ENCODE results near the gene FRAS1.
"Not testable (repeated sequence)": the region's sequence is repeated elsewhere in the genome, so short reads cannot be mapped to it uniquely, and the experiment has no call there.

The FRAS1 gene, protein sequence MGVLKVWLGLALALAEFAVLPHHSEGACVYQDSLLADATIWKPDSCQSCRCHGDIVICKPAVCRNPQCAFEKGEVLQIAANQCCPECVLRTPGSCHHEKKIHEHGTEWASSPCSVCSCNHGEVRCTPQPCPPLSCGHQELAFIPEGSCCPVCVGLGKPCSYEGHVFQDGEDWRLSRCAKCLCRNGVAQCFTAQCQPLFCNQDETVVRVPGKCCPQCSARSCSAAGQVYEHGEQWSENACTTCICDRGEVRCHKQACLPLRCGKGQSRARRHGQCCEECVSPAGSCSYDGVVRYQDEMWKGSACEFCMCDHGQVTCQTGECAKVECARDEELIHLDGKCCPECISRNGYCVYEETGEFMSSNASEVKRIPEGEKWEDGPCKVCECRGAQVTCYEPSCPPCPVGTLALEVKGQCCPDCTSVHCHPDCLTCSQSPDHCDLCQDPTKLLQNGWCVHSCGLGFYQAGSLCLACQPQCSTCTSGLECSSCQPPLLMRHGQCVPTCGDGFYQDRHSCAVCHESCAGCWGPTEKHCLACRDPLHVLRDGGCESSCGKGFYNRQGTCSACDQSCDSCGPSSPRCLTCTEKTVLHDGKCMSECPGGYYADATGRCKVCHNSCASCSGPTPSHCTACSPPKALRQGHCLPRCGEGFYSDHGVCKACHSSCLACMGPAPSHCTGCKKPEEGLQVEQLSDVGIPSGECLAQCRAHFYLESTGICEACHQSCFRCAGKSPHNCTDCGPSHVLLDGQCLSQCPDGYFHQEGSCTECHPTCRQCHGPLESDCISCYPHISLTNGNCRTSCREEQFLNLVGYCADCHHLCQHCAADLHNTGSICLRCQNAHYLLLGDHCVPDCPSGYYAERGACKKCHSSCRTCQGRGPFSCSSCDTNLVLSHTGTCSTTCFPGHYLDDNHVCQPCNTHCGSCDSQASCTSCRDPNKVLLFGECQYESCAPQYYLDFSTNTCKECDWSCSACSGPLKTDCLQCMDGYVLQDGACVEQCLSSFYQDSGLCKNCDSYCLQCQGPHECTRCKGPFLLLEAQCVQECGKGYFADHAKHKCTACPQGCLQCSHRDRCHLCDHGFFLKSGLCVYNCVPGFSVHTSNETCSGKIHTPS (N-terminal part only)

DNA sequence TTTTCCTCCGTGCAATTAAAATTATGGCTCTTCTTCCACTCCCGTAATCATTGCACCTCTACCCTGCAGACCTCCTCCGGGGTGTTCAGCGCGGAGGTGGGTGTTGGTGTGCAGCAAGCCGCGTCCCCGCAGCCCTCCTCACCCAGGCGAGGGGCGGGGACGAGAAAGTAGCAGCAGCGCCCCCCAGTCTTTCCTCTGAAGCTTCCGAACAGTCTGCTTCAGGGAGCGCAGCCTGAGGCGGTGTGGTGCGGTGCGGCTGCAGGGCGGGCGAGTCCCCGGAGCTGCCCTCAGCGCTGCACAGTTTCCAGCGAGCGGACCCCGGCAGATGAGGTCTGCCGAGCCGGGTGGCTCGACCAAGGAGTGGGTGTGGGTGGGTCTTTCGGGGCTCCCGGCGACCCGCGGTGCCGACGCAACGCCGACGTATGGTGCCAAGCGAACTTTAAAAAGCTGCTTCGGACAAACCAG is at the start of gene FRAS1:
TSS of gene FRAS1 (plus strand) at position 189 of the 465 bp plus-strand sequence. CDS start 687 bp downstream, outside the sequence.
- no peak for DNase-seq

- not testable (repeated sequence) for DNase-seq
These were observed 46.1 kb upstream of the FRAS1 start for GRCh38 chr4:78011003-78011402.

GRCh38 chr4:78014889-78015886 is 41.9 kb upstream of the FRAS1 start:
- DNase-seq: no peak

DNA sequence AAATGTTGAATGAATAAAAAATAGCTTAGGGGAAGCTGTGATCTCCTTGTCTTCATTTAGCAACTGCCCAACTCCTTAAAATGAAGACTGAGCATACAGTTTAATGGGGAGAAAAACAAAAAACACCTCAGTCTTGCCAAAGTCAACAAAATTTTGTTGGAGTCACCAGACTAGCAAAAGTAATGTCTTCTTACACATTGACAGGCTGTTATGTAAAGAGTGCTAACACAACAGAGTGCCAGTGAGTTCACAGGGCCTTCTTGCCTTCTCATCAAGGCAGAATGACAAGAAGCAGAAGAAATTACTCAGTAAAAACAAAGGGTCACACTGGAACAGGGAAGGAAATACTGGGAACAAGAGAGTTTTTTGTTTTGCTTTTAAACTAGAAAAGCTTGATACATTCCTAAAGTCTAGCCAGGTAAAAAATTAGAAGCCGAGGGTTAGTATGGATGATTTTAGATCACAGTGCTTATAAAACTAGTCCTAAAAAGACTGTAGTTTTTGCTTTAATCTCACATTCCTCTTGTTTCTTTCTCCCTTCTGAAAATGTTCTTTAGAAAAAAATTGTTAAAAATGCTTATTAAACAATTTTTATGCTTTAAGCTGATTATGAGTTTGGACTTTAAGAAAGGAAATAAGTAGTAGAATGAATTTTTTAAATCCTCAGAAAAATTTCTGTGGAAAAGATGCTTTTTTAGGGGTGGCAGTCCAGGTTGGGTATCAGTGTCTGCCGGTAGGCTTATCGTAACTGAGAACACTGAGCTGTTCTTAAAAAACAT is 38.7 kb upstream of the FRAS1 start:
- DNase-seq: no peak

- DNase-seq: no peak
These were observed 37.7 kb upstream of the FRAS1 start for GRCh38 chr4:78019414-78019813.

DNA sequence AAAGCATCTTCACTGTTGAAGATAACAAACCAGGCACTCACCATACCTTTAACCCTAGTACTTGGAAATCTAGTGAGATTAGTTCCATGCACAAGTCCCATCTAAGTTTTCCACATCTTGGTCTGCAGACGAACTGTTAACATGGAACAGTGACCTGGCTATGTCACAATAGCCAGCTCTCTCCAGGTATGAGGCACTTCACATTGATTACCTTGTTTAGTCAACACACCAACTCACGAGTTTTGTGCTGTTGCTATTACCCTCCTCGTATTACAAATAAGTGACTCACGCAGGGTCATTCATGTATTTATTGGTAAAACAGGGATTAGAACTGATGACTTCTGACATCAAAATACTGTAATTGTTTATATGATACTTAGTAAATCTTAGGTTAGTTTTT is 36.4 kb upstream of the FRAS1 start:
- DNase-seq: no peak

DNA sequence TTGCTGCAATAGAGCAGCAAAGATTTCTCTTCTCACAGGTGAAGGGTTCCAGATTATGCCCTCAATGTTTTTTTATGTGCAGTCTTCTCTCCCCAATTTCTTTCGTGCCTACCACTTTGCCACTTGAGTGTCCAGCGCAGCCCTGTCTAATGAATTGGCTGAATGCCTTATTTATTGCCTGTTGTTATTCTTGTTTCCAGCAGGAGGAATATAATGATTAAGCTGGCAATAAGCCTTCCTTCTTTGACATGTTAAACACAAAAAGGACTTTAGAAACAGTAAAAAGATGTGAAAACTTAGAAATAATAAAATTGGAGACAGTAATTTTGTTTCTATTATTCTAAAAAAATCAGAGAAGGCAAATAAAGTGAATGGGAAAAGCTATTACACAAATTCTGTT is 34.6 kb upstream of the FRAS1 start:
- DNase-seq: no peak

DNA sequence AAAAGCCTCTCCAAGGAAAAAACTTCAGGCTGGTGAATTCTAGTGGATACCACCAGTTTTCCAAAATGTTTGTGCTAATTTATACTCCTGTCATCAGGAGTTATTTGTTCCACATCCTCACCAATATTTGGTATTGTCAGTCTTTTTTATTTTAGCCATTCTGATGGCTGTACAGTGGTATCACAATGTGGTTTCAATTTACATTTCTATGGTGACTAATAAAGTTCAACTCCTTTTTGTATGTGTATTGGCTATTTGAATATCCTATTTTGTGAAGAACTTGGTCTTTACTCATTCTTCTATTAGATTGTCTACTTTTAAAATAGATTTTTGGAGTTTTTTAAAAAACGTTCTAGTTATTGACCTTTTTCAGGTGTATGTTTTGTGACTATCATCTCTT is 33.0 kb upstream of the FRAS1 start:
- no peak for DNase-seq

GRCh38 chr4:78024576-78025091 is 32.5 kb upstream of the FRAS1 start:
- DNase-seq: no peak

DNA sequence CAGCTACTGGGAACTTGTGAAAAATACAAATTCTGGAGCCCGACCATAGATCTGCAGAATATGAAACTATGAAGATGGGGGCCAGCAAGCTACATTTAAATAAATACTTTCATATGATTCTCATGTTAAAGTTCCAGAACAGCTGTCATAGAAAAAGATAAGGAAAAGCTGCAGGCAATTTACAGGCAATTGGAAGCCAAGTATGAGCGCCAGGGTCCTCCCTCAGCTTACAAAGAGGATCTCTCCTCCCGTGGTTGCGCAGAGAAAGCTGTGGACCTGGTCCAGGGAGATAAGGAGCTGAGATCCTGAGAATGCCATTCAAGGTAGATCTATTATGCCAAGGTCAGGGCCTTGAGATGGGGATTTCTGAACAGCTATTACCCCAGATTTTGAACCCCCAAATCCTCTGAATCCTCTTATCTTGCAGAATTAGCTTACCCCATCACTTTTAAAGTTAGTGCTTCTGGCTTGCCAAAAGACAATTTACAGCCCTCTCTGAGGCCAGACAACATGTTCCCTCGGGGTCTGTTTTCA is 25.6 kb upstream of the FRAS1 start:
- DNase-seq: no peak

GRCh38 chr4:78032446-78032845 is 24.7 kb upstream of the FRAS1 start:
- no peak for DNase-seq

- DNase-seq: no peak
These were observed 24.2 kb upstream of the FRAS1 start for GRCh38 chr4:78032929-78033328.

DNA sequence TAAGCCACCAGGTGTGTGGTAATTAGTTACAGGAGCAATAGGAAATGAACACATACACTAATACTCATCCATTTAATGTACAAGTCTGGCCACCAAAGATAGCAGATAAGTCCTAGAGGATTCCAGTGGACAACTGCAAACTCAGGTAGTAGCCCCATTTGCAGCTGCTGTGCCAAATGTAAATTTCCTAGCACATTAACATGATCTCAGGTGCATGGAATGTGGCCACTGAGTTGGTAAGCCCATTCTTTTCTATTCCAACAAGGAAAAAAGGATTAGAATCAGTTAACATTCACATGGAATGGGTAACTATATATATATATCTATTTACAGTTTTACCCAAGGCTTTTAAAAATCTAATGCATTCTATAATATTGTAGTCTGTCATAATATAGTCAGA is 23.3 kb upstream of the FRAS1 start:
- no peak for DNase-seq

DNA sequence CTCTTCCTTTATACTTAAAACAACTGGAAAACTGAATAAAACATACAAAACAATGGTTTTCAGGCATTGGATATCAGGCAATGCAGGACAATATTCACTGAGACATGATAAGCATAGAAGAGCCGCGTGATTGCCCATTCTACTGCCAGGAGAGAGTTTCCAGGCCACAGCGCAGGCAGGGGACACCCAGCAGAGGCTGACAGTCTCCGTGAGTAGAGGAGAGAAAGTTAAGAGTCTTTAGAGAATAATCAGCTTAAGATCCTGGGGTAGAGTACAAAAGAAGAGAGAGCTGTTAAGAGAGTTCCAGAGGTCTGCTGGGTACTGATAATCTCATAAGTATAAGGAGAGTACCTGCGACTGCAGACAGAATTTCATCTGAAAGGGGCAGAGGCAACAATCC is 18.4 kb upstream of the FRAS1 start:
- no peak for DNase-seq

DNA sequence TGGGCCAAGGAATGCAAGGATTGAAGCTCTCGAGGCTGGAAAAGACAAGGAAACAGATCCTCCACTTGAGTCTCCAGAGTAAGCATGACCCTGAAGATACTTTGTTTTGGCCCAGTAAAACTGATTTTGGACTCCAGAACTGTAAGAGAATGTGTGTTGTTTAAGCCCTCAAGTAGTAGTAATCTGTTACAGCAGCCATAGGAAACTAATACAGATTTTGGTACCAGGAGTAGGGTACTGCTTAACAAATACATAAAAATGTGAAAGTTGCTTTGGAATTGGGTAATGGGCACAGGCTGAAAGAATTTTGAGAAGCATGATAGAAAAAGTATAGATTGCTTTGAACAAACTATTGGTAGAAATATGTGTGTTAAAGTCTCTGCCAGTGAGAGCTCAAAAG is 17.4 kb upstream of the FRAS1 start:
- no peak for DNase-seq

- DNase-seq: no peak
These were observed 16.7 kb upstream of the FRAS1 start for GRCh38 chr4:78040431-78040830.

- no peak for DNase-seq
These were observed 9.8 kb upstream of the FRAS1 start for GRCh38 chr4:78047366-78047765.

DNA sequence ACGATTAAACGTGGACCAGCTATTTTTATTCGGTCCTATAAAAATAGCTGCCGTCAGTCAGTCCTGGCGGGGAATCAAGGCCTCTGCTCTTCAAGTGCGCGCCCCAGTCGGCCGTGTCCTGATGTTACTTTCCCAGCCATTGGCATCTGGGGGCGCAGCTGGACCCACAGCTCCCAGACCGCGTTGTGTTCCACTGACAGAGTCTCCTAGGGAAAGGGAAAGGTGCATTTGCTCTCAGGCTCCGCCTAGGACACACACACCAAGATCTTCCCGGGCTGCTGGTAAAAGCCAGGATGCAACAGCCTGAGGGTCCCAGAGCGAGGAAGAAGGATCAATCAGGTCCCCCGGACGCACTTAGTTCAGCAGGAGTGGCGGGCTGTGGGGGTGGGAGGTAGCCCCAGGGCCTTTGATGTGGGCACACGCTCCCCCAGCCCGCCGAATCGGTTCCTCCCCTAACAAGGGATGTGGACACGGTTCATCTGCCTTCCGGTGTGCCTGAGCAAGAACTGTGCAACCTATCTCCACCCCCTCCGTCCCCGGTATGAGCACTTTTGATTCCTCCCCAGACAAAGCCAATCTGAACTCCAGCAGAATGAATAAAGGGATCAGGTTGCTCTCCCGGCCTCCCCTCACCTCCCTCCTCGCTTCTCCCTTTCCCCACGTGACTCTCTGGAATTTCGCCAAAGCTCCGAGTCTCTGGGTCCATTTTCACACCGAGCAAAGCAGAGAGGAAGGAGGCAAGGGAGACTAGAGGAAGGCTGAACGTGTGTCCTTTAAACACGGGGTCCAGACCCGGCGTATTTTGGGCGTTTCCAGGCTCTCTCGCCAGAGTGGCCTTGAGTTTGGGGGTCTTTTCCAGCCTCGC is 626 bp upstream of the FRAS1 start:
- DNase-seq: no peak

All from cerebellar nuclear complex (tissue), 1 donor.